ENCODE data around the gene ZNF860.
"Not testable (repeated sequence)": the region's sequence is repeated elsewhere in the genome, so short reads cannot be mapped to it uniquely, and the experiment has no call there.

ZNF860 gene

GRCh38 chr3:31977736-31978135 lies 3.8 kb upstream of the ZNF860 start:
- no peak overlapping the region for H3K4me3 ChIP-seq (ENCODE audit: low read depth, low read length)
- TF ChIP-seq CTCF (IDR thresholded peaks at IDR 0.05; ENCODE audit: low read depth, low read length, missing control alignments), result no peak
- DNase-seq (ENCODE audit: low read depth), result no peak

- H3K4me3 ChIP-seq (ENCODE audit: low read depth, low read length), result no peak overlapping the region
- DNase-seq (ENCODE audit: low read depth), result no peak
- TF ChIP-seq CTCF (IDR thresholded peaks at IDR 0.05; ENCODE audit: low read depth, low read length, missing control alignments), result no peak
Measured at GRCh38 chr3:31978553-31978952, 3.0 kb upstream of the ZNF860 start.

- peak; percentile 35 for DNase-seq (ENCODE audit: low read depth)
- TF ChIP-seq CTCF (IDR thresholded peaks at IDR 0.05; ENCODE audit: low read depth, low read length, missing control alignments), result no peak
- H3K4me3 ChIP-seq (ENCODE audit: low read depth, low read length), result no peak overlapping the region
Measured at GRCh38 chr3:31979001-31979697, 2.4 kb upstream of the ZNF860 start.

- no peak for DNase-seq (ENCODE audit: low read depth)
- no peak for TF ChIP-seq CTCF (IDR thresholded peaks at IDR 0.05; ENCODE audit: low read depth, low read length, missing control alignments)
- H3K4me3 ChIP-seq (ENCODE audit: low read depth, low read length), result peak overlapping the region; percentile 54
Measured at GRCh38 chr3:31980530-31981205, 882 bp upstream of the ZNF860 start.

GRCh38 chr3:31984321-31984720 lies 2.8 kb downstream of the ZNF860 start:
- H3K4me3 ChIP-seq (ENCODE audit: low read depth, low read length), result no peak overlapping the region
- TF ChIP-seq CTCF (IDR thresholded peaks at IDR 0.05; ENCODE audit: low read depth, low read length, missing control alignments), result no peak
- DNase-seq (ENCODE audit: low read depth), result no peak

GRCh38 chr3:31985831-31986230 lies 4.3 kb downstream of the ZNF860 start:
- no peak overlapping the region for H3K4me3 ChIP-seq (ENCODE audit: low read depth, low read length)
- TF ChIP-seq CTCF (IDR thresholded peaks at IDR 0.05; ENCODE audit: low read depth, low read length, missing control alignments), result no peak
- no peak for DNase-seq (ENCODE audit: low read depth)

GRCh38 chr3:31988271-31988670 lies 6.7 kb downstream of the ZNF860 start:
- H3K4me3 ChIP-seq (ENCODE audit: low read depth, low read length), result no peak overlapping the region
- no peak for DNase-seq (ENCODE audit: low read depth)
- no peak for TF ChIP-seq CTCF (IDR thresholded peaks at IDR 0.05; ENCODE audit: low read depth, low read length, missing control alignments)

- H3K4me3 ChIP-seq (ENCODE audit: low read depth, low read length); DNase-seq (ENCODE audit: low read depth): not testable (repeated sequence)
Measured at GRCh38 chr3:31992995-31993394, 11.4 kb downstream of the ZNF860 start.
